GM18505 (cell line): Measurements from ENCODE around the gene MTURN.

Experiments
- ATAC-seq: cut with Tn5 transposase; IDR thresholded peaks from one replicate; pipeline ENCODE4 v1.9.1; 2021; ENCODE audit not compliant: unreplicated experiment
- POLR2A ChIP-seq: IDR thresholded peaks from 4 replicates; pipeline ENCODE4 v1.6.1; 2011; ENCODE audit warnings: borderline replicate concordance; ENCODE audit not compliant: insufficient read depth, insufficient read length; ENCODE audit errors: extremely low read depth

Gene MTURN

DNA sequence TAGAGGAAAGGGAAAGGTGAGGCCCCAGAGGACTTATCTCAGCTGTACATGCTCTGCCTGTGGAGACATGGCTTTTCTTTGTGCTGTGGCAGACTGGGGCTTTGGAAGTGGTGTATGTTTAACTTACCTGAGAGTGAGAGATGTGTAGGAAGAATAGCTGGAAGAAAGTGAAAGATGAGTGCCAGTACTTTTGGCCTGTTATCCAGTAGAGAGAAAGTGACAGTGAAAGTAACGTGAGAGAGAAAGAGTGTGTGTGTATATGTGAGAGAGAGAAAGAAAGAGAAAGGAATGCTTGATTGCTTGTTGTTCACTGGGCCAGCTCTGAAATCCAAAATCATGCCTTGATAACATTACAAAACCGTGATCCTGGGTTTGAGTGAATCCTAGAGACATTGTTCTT lies 25.5 kb downstream of the MTURN start:
- TF ChIP-seq POLR2A = no peak

DNA sequence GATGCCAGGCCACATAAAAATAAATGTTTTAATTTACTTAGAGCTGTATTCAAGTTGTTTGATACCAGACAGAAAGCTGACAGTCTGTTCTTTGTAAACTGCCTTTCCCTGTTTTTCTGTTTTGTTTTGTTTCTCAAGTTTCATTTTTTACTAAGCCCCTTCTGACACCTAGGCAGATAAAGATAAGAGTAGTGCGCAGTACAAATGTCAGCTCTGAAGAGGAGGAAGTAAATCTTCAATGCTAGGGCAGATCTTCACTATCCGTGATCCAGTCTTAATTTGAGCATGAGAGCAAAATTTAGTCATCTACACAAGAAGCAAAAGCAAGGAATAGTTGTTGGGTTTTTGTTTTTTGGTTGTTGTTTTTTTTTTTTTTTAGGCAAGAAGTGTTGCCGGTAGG lies 27.3 kb downstream of the MTURN start:
- no peak for ATAC-seq
- no peak for TF ChIP-seq POLR2A

More for the DNA sequence above, 25.5 kb downstream of the MTURN start:
- ATAC-seq = no peak

GRCh38 chr7:30162622-30163124 lies 27.9 kb downstream of the MTURN start:
- no peak for TF ChIP-seq POLR2A
- ATAC-seq = no peak

- no peak for TF ChIP-seq POLR2A
- ATAC-seq = no peak
These were observed 28.6 kb downstream of the MTURN start for GRCh38 chr7:30163231-30163894.

GRCh38 chr7:30164567-30164966 lies 29.8 kb downstream of the MTURN start:
- TF ChIP-seq POLR2A = no peak
- no peak for ATAC-seq

GRCh38 chr7:30165590-30165989 lies 30.8 kb downstream of the MTURN start:
- ATAC-seq = no peak
- TF ChIP-seq POLR2A = no peak

DNA sequence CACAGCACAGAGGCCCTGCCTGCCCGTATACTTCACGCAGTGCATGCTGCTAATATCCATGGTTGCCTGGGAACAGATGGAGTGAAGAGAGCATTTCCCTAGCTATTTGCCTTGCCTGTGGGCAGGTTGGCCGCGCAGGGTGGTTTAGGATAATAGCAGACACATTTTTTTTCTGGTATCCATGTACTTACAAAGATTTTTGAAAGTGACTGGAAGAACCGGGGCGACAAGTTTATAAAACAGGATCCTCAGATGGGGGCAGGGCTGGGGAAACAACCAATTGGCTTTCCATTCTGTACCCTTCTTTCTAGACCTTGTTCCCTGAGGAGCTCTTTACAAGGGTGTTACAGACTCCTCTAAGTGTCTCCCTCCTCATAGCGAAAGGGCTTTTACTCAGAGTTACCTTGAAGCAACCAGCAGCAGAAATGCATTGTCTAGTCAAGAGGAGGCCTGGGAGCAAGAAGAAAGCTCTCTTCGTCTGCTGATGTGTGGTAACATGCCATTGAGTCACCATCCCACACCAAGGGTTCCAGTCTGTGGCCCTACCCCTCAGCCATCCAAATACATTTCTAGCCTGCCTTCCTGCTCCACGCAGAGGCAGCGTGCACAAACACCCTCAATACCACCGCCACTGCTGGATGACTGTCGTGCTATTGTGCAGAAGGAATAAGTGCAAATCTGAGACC lies 31.5 kb downstream of the MTURN start:
- no peak for TF ChIP-seq POLR2A
- no peak for ATAC-seq

- TF ChIP-seq POLR2A = no peak
- no peak for ATAC-seq
These were observed 32.1 kb downstream of the MTURN start for GRCh38 chr7:30166841-30167235.

DNA sequence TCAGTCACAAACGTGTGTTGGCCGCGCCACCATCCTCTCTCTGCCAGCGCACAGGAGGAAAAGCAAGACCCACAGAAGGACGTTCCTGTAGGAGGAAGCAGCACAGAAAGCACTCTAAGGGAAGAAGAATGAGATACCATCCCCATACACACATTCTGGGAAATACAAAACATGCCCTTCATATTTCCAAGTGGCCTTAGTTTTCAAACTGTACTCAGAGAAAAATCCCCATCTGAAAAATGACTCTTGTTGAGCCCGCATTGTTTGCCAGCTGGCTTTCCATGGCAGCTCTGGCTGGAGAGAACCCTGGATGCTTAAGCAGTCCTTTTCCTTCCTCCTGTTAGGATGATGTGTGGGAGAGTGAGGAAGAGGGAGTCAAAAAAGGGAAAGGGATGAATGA lies 33.1 kb downstream of the MTURN start:
- no peak for TF ChIP-seq POLR2A
- ATAC-seq = no peak

GRCh38 chr7:30168835-30169573 lies 34.2 kb downstream of the MTURN start:
- TF ChIP-seq POLR2A = no peak
- ATAC-seq = no peak

GRCh38 chr7:30169579-30169978 lies 34.8 kb downstream of the MTURN start:
- no peak for TF ChIP-seq POLR2A
- ATAC-seq = no peak

- TF ChIP-seq POLR2A = no peak
- ATAC-seq = no peak
These were observed 35.9 kb downstream of the MTURN start for GRCh38 chr7:30170476-30171205.
